WERI-Rb-1 (cell line): Measurements from ENCODE around the gene CSNK1G2.

ENCODE experiments used
- DNase-seq: peaks from one replicate; pipeline ENCODE4 v3.0.0-alpha.2; 2020
- H3K27ac ChIP-seq: fragments of 250-450 bp; sonication (Bioruptor Pico); 2 replicates; pipeline ENCODE4 v1.5.1; 2020; ENCODE audit warnings: mild to moderate bottlenecking, moderate library complexity
- H3K27me3 ChIP-seq: fragments of 250-450 bp; sonication (Bioruptor Pico); 2 replicates; pipeline ENCODE4 v1.5.1; 2021; ENCODE audit warnings: mild to moderate bottlenecking, low read depth, moderate library complexity; ENCODE audit not compliant: insufficient read depth, severe bottlenecking
- H3K36me3 ChIP-seq: fragments of 250-450 bp; sonication (Bioruptor Pico); 2 replicates; pipeline ENCODE4 v1.5.1; 2020; ENCODE audit warnings: mild to moderate bottlenecking, moderate library complexity
- H3K4me3 ChIP-seq: 2 replicates; pipeline ENCODE4 v1.5.1; 2011; ENCODE audit warnings: low read depth, mild to moderate bottlenecking, control low read depth, low read length
- H3K9me3 ChIP-seq: fragments of 250-450 bp; sonication (Bioruptor Pico); 2 replicates; pipeline ENCODE4 v1.5.1; 2021; ENCODE audit warnings: mild to moderate bottlenecking, moderate library complexity; ENCODE audit not compliant: severe bottlenecking
- CTCF ChIP-seq: IDR thresholded peaks from 2 replicates; pipeline ENCODE4 v1.5.1; 2011; ENCODE audit warnings: low read depth, mild to moderate bottlenecking, control low read depth, inconsistent platforms, low read length

Gene CSNK1G2

GRCh38 chr19:1905110-1905862 lies 35.7 kb upstream of the CSNK1G2 start, which contains the start of the genes ADAT3 and SCAMP4:
Gene ADAT3, plus strand, starts transcription at chr19:1905399. Its CDS starts 6,649 bp downstream, at chr19:1912048.
Gene SCAMP4, plus strand, starts transcription at chr19:1905399. Its CDS starts 9,621 bp downstream, at chr19:1915020.
- peak within 1 kb of the TSS; percentile 92 for H3K27ac ChIP-seq
- no peaks in the 10 kb centered on the region for H3K27me3 ChIP-seq
- H3K4me3 ChIP-seq: peak within 1 kb of the TSS; percentile 43
- TF ChIP-seq CTCF: no peak
- peak; percentile 99 for DNase-seq
- peaks cover 28% of the 10 kb centered on the region for H3K36me3 ChIP-seq
- H3K9me3 ChIP-seq: no peaks in the 10 kb centered on the region

- Histone ChIP-seq H3K4me3 (peak overlapping the region; percentile 32), H3K9me3 (no peaks in the 10 kb centered on the region), H3K27ac (peak overlapping the region; percentile 92), H3K36me3 (peaks cover 28% of the 10 kb centered on the region), H3K27me3 (no peaks in the 10 kb centered on the region)
- TF ChIP-seq CTCF: no peak
- no peak for DNase-seq
Measured at GRCh38 chr19:1905863-1906375, 35.1 kb upstream of the CSNK1G2 start.

- Histone ChIP-seq H3K27me3 (no peaks in the 10 kb centered on the region), H3K36me3 (peaks cover 36% of the 10 kb centered on the region), H3K4me3 (no peak overlapping the region), H3K9me3 (peaks cover 3% of the 10 kb centered on the region), H3K27ac (no peak overlapping the region)
- no peak for DNase-seq
- no peak for TF ChIP-seq CTCF
Measured at GRCh38 chr19:1906985-1907562, 33.9 kb upstream of the CSNK1G2 start.

- Histone ChIP-seq H3K4me3 (no peak overlapping the region), H3K9me3 (peaks cover 3% of the 10 kb centered on the region), H3K27ac (no peak overlapping the region), H3K36me3 (peaks cover 43% of the 10 kb centered on the region), H3K27me3 (no peaks in the 10 kb centered on the region)
- DNase-seq: no peak
- no peak for TF ChIP-seq CTCF
Measured at GRCh38 chr19:1907563-1908363, 33.2 kb upstream of the CSNK1G2 start.

DNA sequence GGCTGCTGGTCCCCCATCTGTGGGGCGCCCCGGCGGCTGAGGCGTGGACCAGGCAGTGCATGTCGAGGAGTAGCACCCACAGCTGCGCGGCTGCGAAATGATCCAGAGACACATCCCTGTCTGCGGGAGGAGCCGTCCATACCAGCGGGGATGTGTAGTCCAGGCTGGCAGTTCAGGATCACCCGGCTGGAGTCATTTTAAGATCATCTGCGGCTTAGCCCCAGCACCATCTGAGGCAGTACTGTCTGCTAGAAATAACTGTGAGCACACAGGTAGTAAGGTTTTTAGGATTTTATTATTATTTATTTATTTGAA lies 32.7 kb upstream of the CSNK1G2 start:
- H3K27me3 ChIP-seq: no peaks in the 10 kb centered on the region
- no peak for TF ChIP-seq CTCF
- H3K36me3 ChIP-seq: peaks cover 49% of the 10 kb centered on the region
- H3K9me3 ChIP-seq: peaks cover 3% of the 10 kb centered on the region
- no peak for DNase-seq
- H3K4me3 ChIP-seq: no peak overlapping the region
- no peak overlapping the region for H3K27ac ChIP-seq
